ENCODE results near the gene PRKAR1B.

- TF ChIP-seq CTCF (tag by site-specific recombination; IDR thresholded peaks at IDR 0.05) (no peak), KLF1 (tag by site-specific recombination; IDR thresholded peaks at IDR 0.05) (peak; percentile 81), ZNF660 (tag by site-specific recombination; IDR thresholded peaks at IDR 0.05) (no peak), TSHZ1 (tag by site-specific recombination; IDR thresholded peaks at IDR 0.05; ENCODE audit: borderline replicate concordance) (no peak), ZNF2 (tag by site-specific recombination; IDR thresholded peaks at IDR 0.05) (no peak), ZNF37A (tag by site-specific recombination; IDR thresholded peaks at IDR 0.05) (no peak), ZNF777 (tag by site-specific recombination; IDR thresholded peaks at IDR 0.05; ENCODE audit: borderline replicate concordance) (no peak), ZNF335 (tag by site-specific recombination; conservative IDR thresholded peaks at IDR 0.05) (no peak), ZNF398 (tag by site-specific recombination; IDR thresholded peaks at IDR 0.05) (no peak), ZNF521 (tag by site-specific recombination; IDR thresholded peaks at IDR 0.05) (no peak), ZNF626 (tag by site-specific recombination; IDR thresholded peaks at IDR 0.05) (no peak), ZNF488 (tag by site-specific recombination; IDR thresholded peaks at IDR 0.05) (no peak)
- TF ChIP-seq, protein P1, sequence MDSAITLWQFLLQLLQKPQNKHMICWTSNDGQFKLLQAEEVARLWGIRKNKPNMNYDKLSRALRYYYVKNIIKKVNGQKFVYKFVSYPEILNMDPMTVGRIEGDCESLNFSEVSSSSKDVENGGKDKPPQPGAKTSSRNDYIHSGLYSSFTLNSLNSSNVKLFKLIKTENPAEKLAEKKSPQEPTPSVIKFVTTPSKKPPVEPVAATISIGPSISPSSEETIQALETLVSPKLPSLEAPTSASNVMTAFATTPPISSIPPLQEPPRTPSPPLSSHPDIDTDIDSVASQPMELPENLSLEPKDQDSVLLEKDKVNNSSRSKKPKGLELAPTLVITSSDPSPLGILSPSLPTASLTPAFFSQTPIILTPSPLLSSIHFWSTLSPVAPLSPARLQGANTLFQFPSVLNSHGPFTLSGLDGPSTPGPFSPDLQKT (IDR thresholded peaks at IDR 0.05; ENCODE audit: borderline replicate concordance, low read depth, low read length), result no peak
Observed at GRCh38 chr7:602341-603141, 124.5 kb downstream of the PRKAR1B start.
